Measurements from ENCODE around the gene HSPA9.
A peak's percentile ranks its signal among the peaks of the same experiment; 100 is the strongest.

Gene HSPA9

GRCh38 chr5:138542956-138543729 lies 32.1 kb downstream of the HSPA9 start, which contains the start of gene ETF1:
ETF1 (minus strand) TSS chr5:138543236; CDS start chr5:138542918, 318 bp downstream.
- TF ChIP-seq, protein P1, sequence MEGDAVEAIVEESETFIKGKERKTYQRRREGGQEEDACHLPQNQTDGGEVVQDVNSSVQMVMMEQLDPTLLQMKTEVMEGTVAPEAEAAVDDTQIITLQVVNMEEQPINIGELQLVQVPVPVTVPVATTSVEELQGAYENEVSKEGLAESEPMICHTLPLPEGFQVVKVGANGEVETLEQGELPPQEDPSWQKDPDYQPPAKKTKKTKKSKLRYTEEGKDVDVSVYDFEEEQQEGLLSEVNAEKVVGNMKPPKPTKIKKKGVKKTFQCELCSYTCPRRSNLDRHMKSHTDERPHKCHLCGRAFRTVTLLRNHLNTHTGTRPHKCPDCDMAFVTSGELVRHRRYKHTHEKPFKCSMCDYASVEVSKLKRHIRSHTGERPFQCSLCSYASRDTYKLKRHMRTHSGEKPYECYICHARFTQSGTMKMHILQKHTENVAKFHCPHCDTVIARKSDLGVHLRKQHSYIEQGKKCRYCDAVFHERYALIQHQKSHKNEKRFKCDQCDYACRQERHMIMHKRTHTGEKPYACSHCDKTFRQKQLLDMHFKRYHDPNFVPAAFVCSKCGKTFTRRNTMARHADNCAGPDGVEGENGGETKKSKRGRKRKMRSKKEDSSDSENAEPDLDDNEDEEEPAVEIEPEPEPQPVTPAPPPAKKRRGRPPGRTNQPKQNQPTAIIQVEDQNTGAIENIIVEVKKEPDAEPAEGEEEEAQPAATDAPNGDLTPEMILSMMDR (IDR thresholded peaks at IDR 0.05; ENCODE audit: extremely low read depth, insufficient read depth, missing control alignments) = no peak
- DNase-seq (ENCODE audit: low spot score) = peak; percentile 97
- in situ Hi-C loops (cut with MboI; ENCODE audit: low pct_unique_long_range_greater_than_20kb, low sequenced_read_pairs, unreplicated experiment) = no loop called here

- in situ Hi-C loops (cut with MboI; ENCODE audit: low pct_unique_long_range_greater_than_20kb, low sequenced_read_pairs, unreplicated experiment) = no loop called here
- TF ChIP-seq, protein P1 (IDR thresholded peaks at IDR 0.05; ENCODE audit: extremely low read depth, insufficient read depth, missing control alignments) = no peak
- no peak for DNase-seq (ENCODE audit: low spot score)
Observed at GRCh38 chr5:138542180-138542955, 32.8 kb downstream of the HSPA9 start.

GRCh38 chr5:138541511-138542179 lies 33.6 kb downstream of the HSPA9 start:
- in situ Hi-C loops (cut with MboI; ENCODE audit: low pct_unique_long_range_greater_than_20kb, low sequenced_read_pairs, unreplicated experiment) = no loop called here

GRCh38 chr5:138539791-138540190 lies 35.4 kb downstream of the HSPA9 start:
- DNase-seq (ENCODE audit: low spot score) = no peak
- in situ Hi-C loops (cut with MboI; ENCODE audit: low pct_unique_long_range_greater_than_20kb, low sequenced_read_pairs, unreplicated experiment) = no loop called here
- TF ChIP-seq, protein P1 (IDR thresholded peaks at IDR 0.05; ENCODE audit: extremely low read depth, insufficient read depth, missing control alignments) = no peak

More at GRCh38 chr5:138541511-138542179, 33.6 kb downstream of the HSPA9 start:
- TF ChIP-seq, protein P1 (IDR thresholded peaks at IDR 0.05; ENCODE audit: extremely low read depth, insufficient read depth, missing control alignments) = no peak
- no peak for DNase-seq (ENCODE audit: low spot score)

DNA sequence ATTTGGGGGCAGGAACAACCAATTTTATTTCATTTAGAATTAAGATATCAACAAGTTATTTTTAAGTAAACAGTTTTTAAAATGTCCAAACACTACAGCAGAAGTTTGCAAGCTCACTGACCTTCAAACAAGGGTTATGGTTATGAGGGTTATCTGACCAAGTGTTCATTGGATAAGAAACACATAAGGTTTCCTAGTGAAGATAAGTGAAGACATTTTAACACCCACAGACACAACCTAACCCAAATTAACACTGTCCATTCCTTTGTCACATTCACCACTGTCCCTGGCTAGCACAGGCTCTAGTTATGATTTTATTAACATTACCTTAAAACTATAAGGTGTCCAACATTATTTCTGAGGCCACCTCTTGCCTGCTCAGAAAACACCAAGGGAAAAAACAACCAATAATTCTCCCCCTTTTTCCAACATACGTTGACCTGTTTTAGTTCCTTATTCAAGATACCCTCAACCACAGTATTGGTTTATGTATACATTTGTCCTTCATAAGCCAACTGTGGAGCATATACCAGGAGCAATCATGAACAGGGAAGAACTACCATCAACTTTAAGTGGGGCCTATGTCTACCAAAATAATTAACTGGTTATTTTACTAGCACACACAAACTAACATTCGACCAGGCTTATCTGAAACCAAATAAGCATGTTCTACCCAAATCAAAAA lies 36.1 kb downstream of the HSPA9 start:
- in situ Hi-C loops (cut with MboI; ENCODE audit: low pct_unique_long_range_greater_than_20kb, low sequenced_read_pairs, unreplicated experiment) = no loop called here
- TF ChIP-seq, protein P1 (IDR thresholded peaks at IDR 0.05; ENCODE audit: extremely low read depth, insufficient read depth, missing control alignments) = no peak
- no peak for DNase-seq (ENCODE audit: low spot score)

Measured in GM13977 (cell line).